Fibroblast of the aortic adventitia (primary cell): ENCODE data around the gene TMEM91. TPM values are rescaled to one million over a fixed set of nuclear protein-coding genes. Genes with fewer than 3 reads are reported as not detected.

Experiments used
- DNase-seq: peaks from one replicate; pipeline ENCODE4 v3.0.0-alpha.2; 2010; ENCODE audit warnings: low read depth
- H3K4me3 ChIP-seq: 2 replicates; pipeline ENCODE4 v1.5.1; 2011; ENCODE audit warnings: low read depth, mild to moderate bottlenecking, control low read depth, low read length, moderate library complexity
- total RNA-seq: library from RNA; depleted of rRNA; stranded (reverse); fragments of >200 nt; gene quantifications from 2 replicates; pipeline ENCODE4 v1.2.3, GENCODE V29; 2012; ENCODE audit warnings: low replicate concordance
- TF ChIP-seq, protein P1 (sequence below): IDR thresholded peaks from 2 replicates; pipeline ENCODE4 v1.5.1; 2011; ENCODE audit warnings: mild to moderate bottlenecking, low read length, control low read depth, inconsistent platforms; ENCODE audit not compliant: insufficient read depth

TMEM91 gene
- total RNA-seq, 1 donor = 5.6 TPM

DNA sequence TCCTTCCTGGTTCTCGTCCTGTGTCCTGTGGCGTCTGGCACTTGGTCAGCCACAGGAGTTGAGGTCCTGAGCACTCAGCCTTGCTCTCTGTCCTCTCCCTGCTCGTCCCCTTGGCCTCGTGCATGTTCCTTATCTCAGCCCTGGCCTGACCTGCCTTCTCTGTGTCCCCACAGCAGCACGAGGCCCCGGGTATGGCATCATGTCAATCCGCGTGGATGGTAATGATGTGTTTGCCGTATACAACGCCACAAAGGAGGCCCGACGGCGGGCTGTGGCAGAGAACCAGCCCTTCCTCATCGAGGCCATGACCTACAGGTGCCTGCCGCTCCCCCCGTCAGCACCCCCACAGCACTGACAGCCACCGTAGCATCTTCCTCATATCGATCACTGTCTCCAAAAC lies 46.1 kb downstream of the TMEM91 start:
- no peak for DNase-seq
- TF ChIP-seq, protein P1, sequence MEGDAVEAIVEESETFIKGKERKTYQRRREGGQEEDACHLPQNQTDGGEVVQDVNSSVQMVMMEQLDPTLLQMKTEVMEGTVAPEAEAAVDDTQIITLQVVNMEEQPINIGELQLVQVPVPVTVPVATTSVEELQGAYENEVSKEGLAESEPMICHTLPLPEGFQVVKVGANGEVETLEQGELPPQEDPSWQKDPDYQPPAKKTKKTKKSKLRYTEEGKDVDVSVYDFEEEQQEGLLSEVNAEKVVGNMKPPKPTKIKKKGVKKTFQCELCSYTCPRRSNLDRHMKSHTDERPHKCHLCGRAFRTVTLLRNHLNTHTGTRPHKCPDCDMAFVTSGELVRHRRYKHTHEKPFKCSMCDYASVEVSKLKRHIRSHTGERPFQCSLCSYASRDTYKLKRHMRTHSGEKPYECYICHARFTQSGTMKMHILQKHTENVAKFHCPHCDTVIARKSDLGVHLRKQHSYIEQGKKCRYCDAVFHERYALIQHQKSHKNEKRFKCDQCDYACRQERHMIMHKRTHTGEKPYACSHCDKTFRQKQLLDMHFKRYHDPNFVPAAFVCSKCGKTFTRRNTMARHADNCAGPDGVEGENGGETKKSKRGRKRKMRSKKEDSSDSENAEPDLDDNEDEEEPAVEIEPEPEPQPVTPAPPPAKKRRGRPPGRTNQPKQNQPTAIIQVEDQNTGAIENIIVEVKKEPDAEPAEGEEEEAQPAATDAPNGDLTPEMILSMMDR = no peak
- H3K4me3 ChIP-seq = no peak overlapping the region

- DNase-seq = no peak
- TF ChIP-seq, protein P1 = no peak
Measured at GRCh38 chr19:41422955-41423354, 46.6 kb downstream of the TMEM91 start.

DNA sequence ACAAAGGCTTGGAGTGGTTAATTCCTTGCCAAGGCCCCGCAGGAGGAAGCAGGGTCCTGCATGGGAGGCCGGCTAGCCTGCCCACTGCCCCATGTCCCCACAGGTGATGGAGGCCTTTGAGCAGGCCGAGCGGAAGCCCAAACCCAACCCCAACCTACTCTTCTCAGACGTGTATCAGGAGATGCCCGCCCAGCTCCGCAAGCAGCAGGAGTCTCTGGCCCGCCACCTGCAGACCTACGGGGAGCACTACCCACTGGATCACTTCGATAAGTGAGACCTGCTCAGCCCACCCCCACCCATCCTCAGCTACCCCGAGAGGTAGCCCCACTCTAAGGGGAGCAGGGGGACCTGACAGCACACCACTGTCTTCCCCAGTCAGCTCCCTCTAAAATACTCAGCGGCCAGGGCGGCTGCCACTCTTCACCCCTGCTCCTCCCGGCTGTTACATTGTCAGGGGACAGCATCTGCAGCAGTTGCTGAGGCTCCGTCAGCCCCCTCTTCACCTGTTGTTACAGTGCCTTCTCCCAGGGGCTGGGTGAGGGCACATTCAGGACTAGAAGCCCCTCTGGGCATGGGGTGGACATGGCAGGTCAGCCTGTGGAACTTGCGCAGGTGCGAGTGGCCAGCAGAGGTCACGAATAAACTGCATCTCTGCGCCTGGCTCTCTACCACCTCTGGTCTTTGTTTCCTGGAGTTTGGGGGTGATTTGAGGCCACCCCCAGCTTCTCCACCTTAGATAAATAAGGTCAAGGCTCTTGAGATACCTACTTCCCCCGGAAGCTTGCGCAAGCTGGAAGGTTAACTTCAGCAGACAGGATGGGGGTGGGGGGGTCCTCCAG lies 48.2 kb downstream of the TMEM91 start:
- TF ChIP-seq, protein P1 = no peak
- no peak for DNase-seq
- no peak overlapping the region for H3K4me3 ChIP-seq

More at GRCh38 chr19:41422955-41423354, 46.6 kb downstream of the TMEM91 start:
- H3K4me3 ChIP-seq = no peak overlapping the region

DNA sequence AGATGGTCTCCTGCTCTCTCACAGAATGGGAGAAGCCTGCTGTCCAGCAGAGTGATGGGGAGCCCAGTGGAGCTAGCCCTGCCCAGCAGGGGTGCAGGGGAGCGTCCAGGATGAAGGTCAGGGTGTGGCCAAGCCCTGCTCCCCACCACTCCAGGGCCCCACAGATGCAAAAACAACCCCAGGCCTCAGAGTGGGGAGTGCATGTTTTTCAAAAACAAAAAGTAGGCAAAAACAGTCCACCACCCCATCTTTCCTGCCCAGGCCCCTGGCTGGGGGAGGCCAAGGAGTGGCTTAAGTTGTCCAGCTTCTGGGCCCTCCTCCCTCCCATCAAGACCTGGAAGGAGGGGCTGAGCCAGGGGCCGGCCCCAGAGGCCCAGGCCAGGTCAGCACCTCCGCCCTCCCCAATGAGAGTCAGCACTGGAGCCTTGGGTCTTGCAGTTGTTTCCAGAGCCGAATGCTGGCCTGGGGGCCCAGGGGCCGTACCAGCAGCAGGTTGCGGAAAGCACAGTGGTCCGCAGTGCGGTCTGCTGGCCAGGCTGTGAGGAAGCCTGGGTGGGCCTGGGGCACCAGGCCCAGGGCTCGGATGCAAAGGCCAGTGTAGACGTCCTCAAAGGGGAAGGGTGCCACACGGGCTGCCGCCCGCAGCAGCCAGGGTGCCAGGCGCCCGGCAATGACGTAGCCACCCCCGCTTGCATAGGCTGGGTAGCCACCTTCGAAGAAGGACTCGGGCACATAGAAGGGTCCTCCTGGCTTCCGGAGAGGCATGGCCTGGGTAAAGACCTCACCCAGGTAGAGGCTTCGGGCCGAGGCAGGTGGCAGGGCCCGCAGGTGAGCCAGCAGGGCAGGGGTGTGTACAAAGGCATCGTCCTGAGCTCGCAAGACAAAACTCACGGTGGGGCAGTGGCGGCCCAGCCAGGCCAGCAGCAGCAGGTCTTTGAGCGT lies 49.1 kb downstream of the TMEM91 start:
- no peak for DNase-seq
- TF ChIP-seq, protein P1 = no peak
- H3K4me3 ChIP-seq = no peak overlapping the region

- peak overlapping the region; percentile 62 for H3K4me3 ChIP-seq
- TF ChIP-seq, protein P1 = no peak
- DNase-seq = no peak
Measured at GRCh38 chr19:41426116-41426841, 49.9 kb downstream of the TMEM91 start.

GRCh38 chr19:41426952-41427646 lies 50.8 kb downstream of the TMEM91 start, which contains the start of gene B3GNT8:
B3GNT8 (minus strand) TSS chr19:41427374; CDS start chr19:41426778, 596 bp downstream.
- peak; percentile 64 for DNase-seq
- peak within 1 kb of the TSS; percentile 62 for H3K4me3 ChIP-seq

More at GRCh38 chr19:41426952-41427646, 50.8 kb downstream of the TMEM91 start, which contains the start of gene B3GNT8:
- TF ChIP-seq, protein P1 = no peak
